GM12875 (cell line): ENCODE results near the gene SCO2.

Experiments
- H3K4me3 ChIP-seq: one replicate; pipeline ENCODE4 v1.5.1; 2011; ENCODE audit warnings: low read depth, low read length, control low read depth
- CTCF ChIP-seq: IDR thresholded peaks from 2 replicates; pipeline ENCODE4 v1.5.1; 2011; ENCODE audit warnings: low read depth, mild to moderate bottlenecking, control low read depth, inconsistent platforms, low read length, moderate library complexity, borderline replicate concordance; ENCODE audit not compliant: insufficient read depth

Gene SCO2

GRCh38 chr22:50550395-50550794 is 25.0 kb upstream of the SCO2 start:
- no peak for TF ChIP-seq CTCF
- H3K4me3 ChIP-seq = no peak overlapping the region

DNA sequence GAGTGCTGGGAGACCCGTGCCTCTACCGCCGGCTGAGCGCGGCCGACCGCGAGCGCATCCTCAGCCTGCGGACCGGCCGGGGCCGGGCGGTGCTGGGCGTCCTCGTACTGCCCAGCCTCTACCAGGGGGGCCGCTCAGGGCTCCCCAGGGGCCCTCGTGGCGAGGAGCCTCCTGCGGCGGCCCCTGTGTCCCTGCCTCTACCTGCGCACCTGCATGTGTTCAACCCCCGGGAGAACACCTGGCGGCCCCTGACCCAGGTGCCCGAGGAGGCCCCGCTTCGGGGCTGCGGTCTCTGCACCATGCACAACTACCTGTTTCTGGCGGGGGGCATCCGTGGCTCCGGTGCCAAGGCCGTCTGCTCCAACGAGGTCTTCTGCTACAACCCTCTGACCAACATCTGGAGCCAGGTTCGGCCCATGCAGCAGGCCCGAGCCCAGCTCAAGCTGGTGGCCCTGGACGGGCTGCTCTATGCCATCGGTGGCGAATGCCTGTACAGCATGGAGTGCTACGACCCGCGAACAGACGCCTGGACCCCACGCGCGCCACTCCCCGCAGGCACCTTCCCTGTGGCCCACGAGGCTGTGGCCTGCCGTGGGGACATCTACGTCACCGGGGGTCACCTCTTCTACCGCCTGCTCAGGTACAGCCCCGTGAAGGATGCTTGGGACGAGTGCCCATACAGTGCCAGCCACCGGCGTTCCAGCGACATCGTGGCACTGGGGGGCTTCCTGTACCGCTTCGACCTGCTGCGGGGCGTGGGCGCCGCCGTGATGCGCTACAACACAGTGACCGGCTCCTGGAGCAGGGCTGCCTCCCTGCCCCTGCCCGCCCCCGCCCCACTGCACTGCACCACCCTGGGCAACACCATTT is 23.8 kb upstream of the SCO2 start:
- peak overlapping the region; percentile 56 for H3K4me3 ChIP-seq
- no peak for TF ChIP-seq CTCF

GRCh38 chr22:50548040-50548920 is 22.9 kb upstream of the SCO2 start:
- H3K4me3 ChIP-seq = peak overlapping the region; percentile 56
- TF ChIP-seq CTCF = 0 out of 2 replicates have a peak, but pooled peaks have one; percentile 4

- no peak overlapping the region for H3K4me3 ChIP-seq
- TF ChIP-seq CTCF = no peak
Observed at GRCh38 chr22:50547263-50547985, 22.0 kb upstream of the SCO2 start.

DNA sequence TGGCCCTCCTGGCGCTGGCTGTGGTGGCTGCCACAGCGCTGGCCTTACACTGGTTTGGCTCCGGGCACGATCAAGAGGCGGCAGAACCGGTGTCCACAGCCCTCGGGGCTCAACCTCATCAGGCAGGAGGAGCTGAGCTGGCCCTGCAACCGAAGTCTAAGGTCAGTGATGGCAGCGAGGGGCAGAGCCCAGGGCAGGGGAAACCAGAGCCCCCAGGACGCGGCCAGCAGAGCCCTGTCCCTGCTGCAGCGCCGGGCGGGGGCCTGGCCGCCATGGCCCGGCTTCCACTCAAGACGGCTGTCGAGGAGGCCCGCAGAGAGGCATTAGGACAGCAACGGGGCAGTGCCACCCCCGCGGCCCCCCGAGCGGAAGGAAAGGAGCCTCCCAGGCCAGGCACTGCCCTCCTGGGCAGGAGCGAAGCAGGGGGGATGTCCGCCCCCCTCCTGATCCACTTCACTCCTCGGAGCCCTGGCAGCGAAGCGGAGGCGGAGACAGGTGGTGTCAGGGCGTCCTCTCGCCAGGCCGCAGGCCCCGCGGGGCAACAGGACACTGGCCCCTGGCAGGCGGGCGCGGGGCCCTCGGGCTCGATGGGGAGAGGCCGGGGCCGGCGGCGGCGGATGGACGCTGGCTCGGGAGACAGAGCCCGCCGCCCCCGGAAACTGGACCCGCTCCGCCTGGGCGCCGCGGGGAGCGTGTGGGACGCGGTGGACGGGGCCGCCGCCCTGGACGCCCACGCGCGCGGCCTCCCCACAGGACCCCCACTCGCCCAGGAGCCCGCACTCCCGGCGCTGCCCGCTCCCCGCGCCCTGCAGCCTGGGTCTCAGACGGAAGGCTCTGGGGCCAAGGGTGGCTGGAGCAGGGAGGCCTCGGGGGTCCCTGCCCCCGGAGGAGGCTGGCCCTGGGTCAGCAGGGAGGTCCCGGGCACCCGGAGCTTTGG is 21.2 kb upstream of the SCO2 start:
- no peak overlapping the region for H3K4me3 ChIP-seq
- TF ChIP-seq CTCF = no peak

- no peak within 1 kb of the TSS for H3K4me3 ChIP-seq
- peak; percentile 25; the same call in 1 of the 2 replicates for TF ChIP-seq CTCF
Observed at GRCh38 chr22:50545522-50546325, 20.3 kb upstream of the SCO2 start, which contains the start of gene KLHDC7B. TSS of gene KLHDC7B (plus strand) at chr22:50545899. CDS start at chr22:50546244, 345 bp downstream.
